GM12801 (cell line): ENCODE data around the gene ABCD2.

Experiments
- TF ChIP-seq, protein P1 (sequence below): IDR thresholded peaks from one replicate; pipeline ENCODE4 v1.5.1; 2011; ENCODE audit warnings: control low read depth; ENCODE audit not compliant: insufficient read length; ENCODE audit errors: extremely low read depth

ABCD2 gene

DNA sequence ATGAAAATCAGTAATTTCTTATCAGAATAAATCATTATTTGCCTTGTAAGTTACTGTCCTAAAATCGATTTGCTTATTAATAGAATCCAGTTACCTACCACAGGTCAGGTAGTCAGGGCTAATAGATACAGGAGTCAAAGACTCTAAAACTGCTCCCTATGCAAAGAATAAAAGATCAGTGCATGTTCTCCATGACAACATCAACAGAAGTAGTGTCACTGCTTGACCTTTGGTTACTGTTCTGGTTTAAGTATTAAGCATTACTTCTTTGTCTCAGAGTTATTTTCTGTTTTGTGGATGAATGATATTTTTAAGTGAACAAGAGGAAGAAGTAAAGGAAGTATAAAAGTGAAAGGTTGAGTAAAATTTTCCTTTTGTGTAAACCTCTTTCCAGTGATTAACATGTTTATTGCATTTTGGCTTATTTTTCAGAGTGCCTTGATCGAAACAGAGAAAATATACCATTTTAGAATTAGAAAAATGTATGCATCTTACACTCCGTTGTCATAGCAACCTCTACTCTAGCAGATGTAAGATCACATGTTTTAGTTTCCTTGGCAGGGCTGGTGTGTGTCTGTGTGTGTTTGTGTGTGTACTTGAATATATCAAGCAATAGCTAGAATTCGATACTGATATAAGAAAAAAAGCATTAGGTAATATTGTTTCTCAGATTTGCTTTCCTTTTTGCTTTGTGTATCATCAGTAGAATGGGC lies 44.7 kb downstream of the ABCD2 start:
- TF ChIP-seq, protein P1, sequence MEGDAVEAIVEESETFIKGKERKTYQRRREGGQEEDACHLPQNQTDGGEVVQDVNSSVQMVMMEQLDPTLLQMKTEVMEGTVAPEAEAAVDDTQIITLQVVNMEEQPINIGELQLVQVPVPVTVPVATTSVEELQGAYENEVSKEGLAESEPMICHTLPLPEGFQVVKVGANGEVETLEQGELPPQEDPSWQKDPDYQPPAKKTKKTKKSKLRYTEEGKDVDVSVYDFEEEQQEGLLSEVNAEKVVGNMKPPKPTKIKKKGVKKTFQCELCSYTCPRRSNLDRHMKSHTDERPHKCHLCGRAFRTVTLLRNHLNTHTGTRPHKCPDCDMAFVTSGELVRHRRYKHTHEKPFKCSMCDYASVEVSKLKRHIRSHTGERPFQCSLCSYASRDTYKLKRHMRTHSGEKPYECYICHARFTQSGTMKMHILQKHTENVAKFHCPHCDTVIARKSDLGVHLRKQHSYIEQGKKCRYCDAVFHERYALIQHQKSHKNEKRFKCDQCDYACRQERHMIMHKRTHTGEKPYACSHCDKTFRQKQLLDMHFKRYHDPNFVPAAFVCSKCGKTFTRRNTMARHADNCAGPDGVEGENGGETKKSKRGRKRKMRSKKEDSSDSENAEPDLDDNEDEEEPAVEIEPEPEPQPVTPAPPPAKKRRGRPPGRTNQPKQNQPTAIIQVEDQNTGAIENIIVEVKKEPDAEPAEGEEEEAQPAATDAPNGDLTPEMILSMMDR, result no peak

DNA sequence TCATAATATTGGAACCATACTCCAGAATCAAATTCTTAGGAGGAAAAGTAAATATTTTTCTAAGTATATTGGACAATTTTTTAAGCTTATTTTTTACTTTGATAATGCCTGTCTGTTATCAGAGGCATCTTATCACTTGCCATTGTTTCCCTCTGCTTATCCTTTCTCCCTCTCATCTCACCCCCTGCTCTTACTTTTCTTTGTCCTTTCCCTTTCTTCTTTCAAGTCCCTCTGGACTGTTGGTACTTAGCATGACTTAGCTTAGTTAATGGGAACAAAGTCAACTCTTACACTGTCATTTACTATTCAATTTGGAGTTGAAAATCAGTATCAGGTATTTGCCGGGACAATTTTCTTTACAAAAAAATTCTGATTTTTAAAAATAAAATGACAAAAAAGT lies 45.2 kb downstream of the ABCD2 start:
- TF ChIP-seq, protein P1, result no peak

DNA sequence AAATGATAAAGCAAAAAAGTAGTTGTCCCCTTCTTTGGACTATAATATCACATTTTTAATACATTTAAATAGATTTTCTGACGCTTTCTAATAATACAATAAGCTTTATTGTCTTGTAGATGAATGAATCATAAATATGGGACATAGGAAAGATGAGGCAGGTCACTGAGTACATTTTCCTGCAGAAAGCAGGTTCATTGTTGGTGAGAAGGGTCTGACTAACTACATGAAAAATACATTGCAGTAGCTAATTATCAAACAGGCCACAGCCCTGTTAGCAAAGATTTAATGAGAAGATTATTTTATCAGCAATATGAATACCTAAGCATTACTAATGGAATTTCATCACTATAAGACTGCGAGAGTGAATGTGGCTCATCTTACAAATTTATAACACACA lies 45.6 kb downstream of the ABCD2 start:
- TF ChIP-seq, protein P1, result no peak

DNA sequence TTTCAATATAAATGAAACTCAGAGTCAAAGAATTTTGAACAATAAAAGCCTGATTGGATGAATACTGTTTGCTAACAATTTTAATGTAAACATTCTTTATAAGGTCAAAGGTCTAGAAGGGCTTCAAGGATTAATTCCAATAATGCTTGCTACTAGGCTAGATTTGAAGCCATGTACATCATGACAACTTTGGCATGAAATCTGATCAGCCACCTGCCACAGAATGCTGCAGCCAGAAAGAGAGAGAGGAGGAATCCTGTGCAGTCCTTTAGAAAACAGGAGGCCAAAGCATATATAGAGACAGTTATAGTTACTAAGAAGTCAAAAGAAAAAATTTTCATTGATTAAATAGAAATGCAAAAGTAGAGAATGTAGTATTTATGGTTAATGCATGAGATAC lies 47.1 kb downstream of the ABCD2 start:
- TF ChIP-seq, protein P1, result no peak

DNA sequence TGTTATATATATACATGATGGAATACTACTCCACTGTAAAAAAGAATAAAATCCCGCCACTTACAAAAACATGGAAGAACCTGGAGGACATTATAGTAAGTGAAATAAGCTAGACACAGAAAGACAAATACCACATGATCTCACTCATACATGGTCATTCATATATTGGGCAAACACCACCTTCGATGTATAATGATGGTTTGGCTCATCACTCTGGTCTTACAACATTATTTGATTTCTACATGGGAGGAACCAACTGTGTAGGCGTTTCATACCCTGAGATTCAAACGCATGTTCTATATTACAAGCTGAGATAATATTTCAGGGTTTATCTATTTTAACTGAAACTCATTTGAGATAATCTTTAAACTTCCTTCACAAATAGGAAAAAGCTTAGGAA lies 48.3 kb downstream of the ABCD2 start:
- TF ChIP-seq, protein P1, result no peak

DNA sequence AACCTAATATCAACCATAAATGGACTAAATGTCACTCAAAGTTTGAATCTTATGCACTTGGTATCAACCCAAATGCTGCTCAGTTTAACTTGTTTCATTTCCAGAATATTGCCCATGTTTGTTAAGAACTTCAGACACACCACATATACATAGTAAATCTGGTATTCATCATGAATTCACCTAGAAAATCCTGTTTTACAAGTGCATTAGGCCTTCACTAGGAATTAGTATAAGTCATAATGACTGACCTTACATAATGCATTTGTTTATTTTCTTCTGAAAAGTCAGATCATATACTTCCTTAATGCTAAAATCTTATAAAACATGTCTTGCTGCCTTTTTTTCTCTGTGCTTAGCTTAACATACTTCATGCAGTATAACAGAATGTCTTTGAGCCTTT lies 66.1 kb downstream of the ABCD2 start:
- TF ChIP-seq, protein P1, result no peak

DNA sequence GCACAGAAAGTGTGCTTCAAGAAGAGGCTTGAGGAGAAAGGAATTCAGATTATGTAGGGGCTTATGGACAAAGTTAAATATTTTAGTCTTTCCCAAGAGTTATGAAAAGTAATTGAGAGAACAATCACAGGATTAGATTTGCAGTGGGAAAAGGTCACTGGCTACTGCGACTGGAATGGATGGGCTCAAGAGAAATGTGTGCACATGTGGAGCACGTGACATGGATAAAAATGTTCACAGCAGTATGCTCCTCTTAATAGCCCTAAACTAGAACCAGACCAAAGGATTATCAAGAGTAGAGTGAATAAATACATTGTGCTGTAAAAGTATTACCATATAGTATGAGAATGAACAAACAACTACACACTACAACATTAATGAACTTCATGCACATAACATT lies 78.1 kb downstream of the ABCD2 start:
- TF ChIP-seq, protein P1, result no peak

DNA sequence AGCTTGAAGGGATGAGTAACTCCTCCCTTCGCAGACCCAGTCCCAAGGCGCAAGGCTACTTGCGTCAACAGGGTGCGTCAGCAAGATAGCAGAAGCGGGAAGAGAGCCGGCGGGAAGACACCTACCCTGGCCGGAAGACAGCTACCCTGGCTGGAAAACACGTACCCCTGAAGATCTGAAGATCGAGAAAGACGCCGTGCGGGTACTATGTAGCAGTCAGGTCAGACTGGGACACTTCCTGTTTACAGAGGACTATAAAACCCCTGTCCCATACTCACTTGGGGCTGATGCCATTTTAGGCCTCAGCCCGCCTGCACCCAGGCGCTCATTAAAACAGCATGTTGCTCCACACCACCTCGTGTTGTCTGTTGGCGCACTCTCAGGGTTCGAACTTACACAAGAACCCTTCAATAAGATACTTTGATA lies 80.9 kb downstream of the ABCD2 start:
- TF ChIP-seq, protein P1, result no peak
